Tibial nerve (tissue), 4 donors: ENCODE measurements around the gene PEA15.

Source experiments
- CTCF ChIP-seq, 5 experiments: fragments of 200-600 bp in 3 of 5; fragments of 450-650 bp in 2 of 5; sonication (generic) in 3 of 5; IDR thresholded peaks; one replicate each; pipeline ENCODE4 v1.5.1; 2016 to 2019; ENCODE audit warnings: antibody characterized with exemption in 5 of 5, mild to moderate bottlenecking in 3 of 5, moderate library complexity in 2 of 5
- EP300 ChIP-seq, 2 donors: sonication (generic); formaldehyde crosslinking; IDR thresholded peaks; one replicate each; pipeline ENCODE4 v1.6.1; 2017; ENCODE audit warnings: antibody characterized with exemption in 2 of 2, mild to moderate bottlenecking in 1 of 2
- POLR2A ChIP-seq, 2 donors: fragments of 450-650 bp; IDR thresholded peaks; one replicate each; pipeline ENCODE4 v1.6.1; 2017; ENCODE audit warnings: antibody characterized with exemption in 2 of 2, mild to moderate bottlenecking in 2 of 2, moderate library complexity in 2 of 2

- TF ChIP-seq POLR2A (IDR thresholded peaks at IDR 0.05) = no peak
- no peak for TF ChIP-seq CTCF (IDR thresholded peaks at IDR 0.05)
- no peak for TF ChIP-seq EP300 (IDR thresholded peaks at IDR 0.05)
Measured at GRCh38 chr1:160239582-160240299, 34.6 kb downstream of the PEA15 start.
